ENCODE measurements around the gene ZC3H6.
"Not testable (repeated sequence)": the region's sequence is repeated elsewhere in the genome, so short reads cannot be mapped to it uniquely, and the experiment has no call there.

ZC3H6 gene

GRCh38 chr2:112277596-112278220 lies 2.3 kb downstream of the ZC3H6 start:
- no peak overlapping the region for H3K4me2 ChIP-seq (ENCODE audit: low read depth, low read length)

DNA sequence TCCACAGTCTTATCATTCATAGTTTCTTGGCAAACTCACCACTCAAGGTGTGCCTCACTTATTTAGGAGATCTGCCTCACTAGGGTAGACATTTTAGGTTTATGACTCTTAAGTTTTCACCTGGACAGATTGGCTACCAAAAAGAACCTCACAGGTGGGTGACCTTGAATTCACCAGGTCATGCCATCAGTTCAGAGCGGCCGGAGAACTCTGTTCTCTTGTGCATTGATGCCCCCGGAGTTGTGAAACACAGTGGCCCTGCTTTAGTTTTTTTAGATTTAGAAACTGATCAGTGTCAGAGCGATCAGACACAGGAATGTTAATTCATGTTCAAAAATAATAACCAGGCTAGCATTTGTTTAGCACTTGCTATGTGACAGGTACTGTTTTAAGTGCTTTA lies 6.7 kb downstream of the ZC3H6 start:
- not testable (repeated sequence) for H3K27ac ChIP-seq (ENCODE audit: low read length); H3K4me1 ChIP-seq (ENCODE audit: low read length); H3K36me3 ChIP-seq (replicated peaks; ENCODE audit: insufficient read depth, low read length); DNase-seq; H3K4me3 ChIP-seq (ENCODE audit: low read length); H3K9ac ChIP-seq (ENCODE audit: low read length); H3F3A ChIP-seq (ENCODE audit: insufficient read depth, low read length); H2AFZ ChIP-seq (ENCODE audit: low read length); H3K79me2 ChIP-seq (ENCODE audit: low read length); H4K20me1 ChIP-seq (ENCODE audit: insufficient read depth, low read length); H3K4me2 ChIP-seq (ENCODE audit: low read depth, low read length); H3K9me2 ChIP-seq (replicated peaks; ENCODE audit: insufficient read depth, low read length); H3K27me3 ChIP-seq (replicated peaks; ENCODE audit: insufficient read depth, low read length); H3K9me3 ChIP-seq (replicated peaks; ENCODE audit: insufficient read depth, low read length)

More at GRCh38 chr2:112277596-112278220, 2.3 kb downstream of the ZC3H6 start:
- Histone ChIP-seq H3K27me3 (replicated peaks; ENCODE audit: insufficient read depth, low read length) (no peaks in the 10 kb centered on the region), H3K27ac (ENCODE audit: low read length) (no peak overlapping the region), H4K20me1 (ENCODE audit: insufficient read depth, low read length) (no peaks in the 10 kb centered on the region), H3K4me3 (ENCODE audit: low read length) (no peak overlapping the region), H3K9me2 (replicated peaks; ENCODE audit: insufficient read depth, low read length) (no peaks in the 10 kb centered on the region), H3F3A (ENCODE audit: insufficient read depth, low read length) (no peaks in the 10 kb centered on the region), H3K4me1 (ENCODE audit: low read length) (no peaks in the 10 kb centered on the region), H3K79me2 (ENCODE audit: low read length) (0 out of 2 replicates have a peak, but pooled peaks cover 3% of the 10 kb centered on the region), H3K36me3 (replicated peaks; ENCODE audit: insufficient read depth, low read length) (no peaks in the 10 kb centered on the region), H3K9ac (ENCODE audit: low read length) (no peak overlapping the region), H2AFZ (ENCODE audit: low read length) (no peak overlapping the region), H3K9me3 (replicated peaks; ENCODE audit: insufficient read depth, low read length) (no peaks in the 10 kb centered on the region)
- DNase-seq = no peak
- TF ChIP-seq, protein P1, sequence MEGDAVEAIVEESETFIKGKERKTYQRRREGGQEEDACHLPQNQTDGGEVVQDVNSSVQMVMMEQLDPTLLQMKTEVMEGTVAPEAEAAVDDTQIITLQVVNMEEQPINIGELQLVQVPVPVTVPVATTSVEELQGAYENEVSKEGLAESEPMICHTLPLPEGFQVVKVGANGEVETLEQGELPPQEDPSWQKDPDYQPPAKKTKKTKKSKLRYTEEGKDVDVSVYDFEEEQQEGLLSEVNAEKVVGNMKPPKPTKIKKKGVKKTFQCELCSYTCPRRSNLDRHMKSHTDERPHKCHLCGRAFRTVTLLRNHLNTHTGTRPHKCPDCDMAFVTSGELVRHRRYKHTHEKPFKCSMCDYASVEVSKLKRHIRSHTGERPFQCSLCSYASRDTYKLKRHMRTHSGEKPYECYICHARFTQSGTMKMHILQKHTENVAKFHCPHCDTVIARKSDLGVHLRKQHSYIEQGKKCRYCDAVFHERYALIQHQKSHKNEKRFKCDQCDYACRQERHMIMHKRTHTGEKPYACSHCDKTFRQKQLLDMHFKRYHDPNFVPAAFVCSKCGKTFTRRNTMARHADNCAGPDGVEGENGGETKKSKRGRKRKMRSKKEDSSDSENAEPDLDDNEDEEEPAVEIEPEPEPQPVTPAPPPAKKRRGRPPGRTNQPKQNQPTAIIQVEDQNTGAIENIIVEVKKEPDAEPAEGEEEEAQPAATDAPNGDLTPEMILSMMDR (IDR thresholded peaks at IDR 0.05; ENCODE audit: low read length) = no peak

DNA sequence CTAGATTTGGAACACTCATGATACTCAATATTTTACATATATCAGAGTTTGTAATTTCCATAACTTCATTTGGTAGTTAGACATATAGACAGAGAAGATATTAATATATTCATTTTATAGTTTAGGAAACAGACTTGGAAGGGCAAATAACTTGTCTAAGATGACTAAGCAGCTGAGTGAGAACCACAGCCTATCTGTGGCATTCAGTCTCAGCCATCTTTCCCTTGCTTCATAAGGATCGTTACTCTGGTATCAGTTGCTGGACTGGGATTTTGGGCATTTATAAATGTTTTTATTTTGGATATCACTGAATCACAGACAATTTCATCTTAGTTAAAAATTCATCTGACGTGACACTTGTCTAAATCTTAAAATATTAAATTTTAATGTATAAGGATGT lies 8.1 kb downstream of the ZC3H6 start:
- H3K9me2 ChIP-seq (replicated peaks; ENCODE audit: insufficient read depth, low read length); H3K9ac ChIP-seq (ENCODE audit: low read length); H3K4me1 ChIP-seq (ENCODE audit: low read length); H3K27ac ChIP-seq (ENCODE audit: low read length); H3K27me3 ChIP-seq (replicated peaks; ENCODE audit: insufficient read depth, low read length); H3K36me3 ChIP-seq (replicated peaks; ENCODE audit: insufficient read depth, low read length); DNase-seq; H3K79me2 ChIP-seq (ENCODE audit: low read length); H3K4me2 ChIP-seq (ENCODE audit: low read depth, low read length); H2AFZ ChIP-seq (ENCODE audit: low read length); H3K4me3 ChIP-seq (ENCODE audit: low read length); H4K20me1 ChIP-seq (ENCODE audit: insufficient read depth, low read length); H3F3A ChIP-seq (ENCODE audit: insufficient read depth, low read length); H3K9me3 ChIP-seq (replicated peaks; ENCODE audit: insufficient read depth, low read length): not testable (repeated sequence)

- H3K79me2 ChIP-seq (ENCODE audit: low read length) = no peaks in the 10 kb centered on the region
- H3K4me1 ChIP-seq (ENCODE audit: low read length) = no peaks in the 10 kb centered on the region
- no peak overlapping the region for H3K4me3 ChIP-seq (ENCODE audit: low read length)
- H3K4me2 ChIP-seq (ENCODE audit: low read depth, low read length) = no peak overlapping the region
- no peaks in the 10 kb centered on the region for H3K36me3 ChIP-seq (replicated peaks; ENCODE audit: insufficient read depth, low read length)
- no peak overlapping the region for H3K9ac ChIP-seq (ENCODE audit: low read length)
- no peak overlapping the region for H2AFZ ChIP-seq (ENCODE audit: low read length)
- no peaks in the 10 kb centered on the region for H4K20me1 ChIP-seq (ENCODE audit: insufficient read depth, low read length)
- no peaks in the 10 kb centered on the region for H3K9me2 ChIP-seq (replicated peaks; ENCODE audit: insufficient read depth, low read length)
- H3F3A ChIP-seq (ENCODE audit: insufficient read depth, low read length) = no peaks in the 10 kb centered on the region
- H3K27ac ChIP-seq (ENCODE audit: low read length) = no peak overlapping the region
- TF ChIP-seq EZH2 (optimal IDR thresholded peaks at IDR 0.05; ENCODE audit: low read depth, low read length) (no peak), EZH2phosphoT487 (IDR thresholded peaks at IDR 0.05; ENCODE audit: low read length) (no peak)
- TF ChIP-seq, protein P1 (IDR thresholded peaks at IDR 0.05; ENCODE audit: low read length) = no peak
- no peaks in the 10 kb centered on the region for H3K9me3 ChIP-seq (replicated peaks; ENCODE audit: insufficient read depth, low read length)
- H3K27me3 ChIP-seq (replicated peaks; ENCODE audit: insufficient read depth, low read length) = no peaks in the 10 kb centered on the region
- no peak for DNase-seq
These were observed 14.7 kb downstream of the ZC3H6 start for GRCh38 chr2:112290088-112290487.
